ENCODE data around the gene DNAJC17. TPM values are rescaled to one million over a fixed set of nuclear protein-coding genes. Genes with fewer than 3 reads are reported as not detected.

DNAJC17 gene
- polyA plus RNA-seq, 1 experiment = 25.8 TPM

GRCh38 chr15:40744815-40745152, 62.5 kb downstream of the DNAJC17 start:
- H3K9me3 ChIP-seq (ENCODE audit: control insufficient read depth, insufficient read depth, low read length) = no peaks in the 10 kb centered on the region
- no peak overlapping the region for H3K27ac ChIP-seq (ENCODE audit: low read depth, low read length)
- H3K4me3 ChIP-seq (ENCODE audit: low read depth, low read length) = no peak overlapping the region
- ChIA-PET CTCF (interaction anchor here (0.7 to 2.0 kb wide), 3 partner anchors 28 to 149 kb away, joined by 5 to 11 read pairs (median 6); partner anchors contain the start of gene VPS18), POLR2A (interaction anchor here (0.5 kb wide), 1 partner anchor 645 kb away, joined by 11 read pairs; no protein-coding TSS in a partner anchor)
- no peak for DNase-seq (ENCODE audit: low read depth, low spot score)
- no peaks in the 10 kb centered on the region for H3K27me3 ChIP-seq (ENCODE audit: control insufficient read depth, insufficient read depth, low read length)
- no peak for TF ChIP-seq CTCF (IDR thresholded peaks at IDR 0.05; ENCODE audit: low read depth, low read length)

GRCh38 chr15:40743921-40744814, 63.1 kb downstream of the DNAJC17 start:
- H3K27ac ChIP-seq (ENCODE audit: low read depth, low read length) = peak overlapping the region; percentile 39
- ChIA-PET POLR2A (interaction anchor here (0.5 to 0.8 kb wide), 5 partner anchors 13 to 1187 kb away, joined by 3 to 11 read pairs (median 6); no protein-coding TSS in a partner anchor), CTCF (interaction anchor here (0.5 to 2.0 kb wide), 6 partner anchors 28 to 521 kb away, joined by 3 to 11 read pairs (median 6); partner anchors contain the start of genes RHOV and VPS18)
- no peak overlapping the region for H3K4me3 ChIP-seq (ENCODE audit: low read depth, low read length)
- no peaks in the 10 kb centered on the region for H3K27me3 ChIP-seq (ENCODE audit: control insufficient read depth, insufficient read depth, low read length)
- peak; percentile 31; the same call in 1 of the 2 replicates for TF ChIP-seq CTCF (IDR thresholded peaks at IDR 0.05; ENCODE audit: low read depth, low read length)
- no peaks in the 10 kb centered on the region for H3K9me3 ChIP-seq (ENCODE audit: control insufficient read depth, insufficient read depth, low read length)
- DNase-seq (ENCODE audit: low read depth, low spot score) = no peak

GRCh38 chr15:40743485-40743901, 63.8 kb downstream of the DNAJC17 start:
- CTCF ChIA-PET = interaction anchor here (0.7 to 1.6 kb wide), 2 partner anchors 131 to 151 kb away, joined by 7 to 11 read pairs; partner anchors contain the start of genes RHOV and VPS18
- TF ChIP-seq CTCF (IDR thresholded peaks at IDR 0.05; ENCODE audit: low read depth, low read length) = no peak
- Histone ChIP-seq H3K9me3 (ENCODE audit: control insufficient read depth, insufficient read depth, low read length) (no peaks in the 10 kb centered on the region), H3K27me3 (ENCODE audit: control insufficient read depth, insufficient read depth, low read length) (no peaks in the 10 kb centered on the region), H3K4me3 (ENCODE audit: low read depth, low read length) (no peak overlapping the region), H3K27ac (ENCODE audit: low read depth, low read length) (peak overlapping the region; percentile 39)
- POLR2A ChIA-PET = interaction anchor here (0.7 to 0.8 kb wide), 2 partner anchors 12 to 98 kb away, joined by 3 to 6 read pairs; no protein-coding TSS in a partner anchor
- DNase-seq (ENCODE audit: low read depth, low spot score) = no peak

GRCh38 chr15:40739854-40740253, 67.4 kb downstream of the DNAJC17 start:
- no peak overlapping the region for H3K4me3 ChIP-seq (ENCODE audit: low read depth, low read length)
- no peaks in the 10 kb centered on the region for H3K27me3 ChIP-seq (ENCODE audit: control insufficient read depth, insufficient read depth, low read length)
- H3K27ac ChIP-seq (ENCODE audit: low read depth, low read length) = no peak overlapping the region
- no peaks in the 10 kb centered on the region for H3K9me3 ChIP-seq (ENCODE audit: control insufficient read depth, insufficient read depth, low read length)
- ChIA-PET POLR2A (interaction anchor here (0.6 kb wide), 1 partner anchor 444 kb away, joined by 3 read pairs; no protein-coding TSS in a partner anchor), CTCF (interaction anchor here (1.0 to 1.2 kb wide), 2 partner anchors 14 to 150 kb away, joined by 3 to 4 read pairs; no protein-coding TSS in a partner anchor)
- DNase-seq (ENCODE audit: low read depth, low spot score) = no peak
- TF ChIP-seq CTCF (IDR thresholded peaks at IDR 0.05; ENCODE audit: low read depth, low read length) = 0 out of 2 replicates have a peak, but pooled peaks have one; percentile 1
